ENCODE data around the gene KRT31. TPM values are rescaled to one million over a fixed set of nuclear protein-coding genes. Genes with fewer than 3 reads are reported as not detected.
"Not testable (repeated sequence)": the region's sequence is repeated elsewhere in the genome, so short reads cannot be mapped to it uniquely, and the experiment has no call there.

KRT31 gene
- total and polyA plus RNA-seq, 4 donors, result not detected

DNA sequence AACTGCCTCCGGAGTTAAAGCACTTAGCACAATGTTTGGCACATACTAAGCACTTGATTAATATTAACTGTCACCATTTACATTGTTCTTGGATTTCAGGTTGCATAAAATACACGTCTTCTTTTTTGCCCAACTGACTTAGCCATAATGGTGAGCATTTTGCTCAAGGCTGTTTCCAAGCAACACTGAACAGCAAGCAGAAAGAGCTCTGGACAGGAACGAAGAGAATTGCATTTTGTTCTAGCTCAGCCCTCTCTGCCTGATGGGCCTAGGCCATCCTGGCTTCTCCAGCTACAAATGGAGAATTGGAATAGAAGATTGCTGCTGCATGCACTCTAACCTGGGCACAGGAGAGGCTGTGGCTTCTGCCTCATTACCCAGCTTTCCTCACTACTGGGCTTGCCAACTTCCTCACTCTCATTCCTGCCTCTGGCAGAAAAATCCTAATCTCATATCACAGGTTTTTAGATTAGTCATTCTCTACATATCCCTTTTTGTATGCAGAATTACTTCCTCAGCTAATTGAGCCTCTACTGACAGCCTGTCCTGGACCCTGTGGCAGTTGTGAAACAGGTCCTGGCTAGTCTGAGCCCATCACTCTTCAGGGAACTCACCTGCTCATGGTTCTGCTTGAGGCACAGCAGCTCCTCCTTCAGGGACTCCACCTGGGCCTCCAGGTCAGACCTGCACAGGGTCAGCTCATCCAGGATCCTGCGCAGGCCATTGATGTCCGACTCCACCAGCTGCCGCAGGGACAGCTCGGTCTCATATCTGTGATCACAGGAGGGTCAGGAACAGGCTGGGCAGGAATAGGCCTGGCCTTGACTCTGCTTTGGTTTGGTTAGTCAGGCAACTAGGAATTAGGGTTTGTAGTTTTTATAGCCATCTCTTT, 49.3 kb downstream of the KRT31 start:
- intact Hi-C loops (cut with DNase I), result no loop called here
- no peak overlapping the region for H3K4me3 ChIP-seq (ENCODE audit: low read length in 2 of 2)
- H3K27me3 ChIP-seq (ENCODE audit: control insufficient read depth in 1 of 2, insufficient read depth in 2 of 2, low read length in 1 of 2), result no peaks in the 10 kb centered on the region
- no peak for DNase-seq
- H3K4me1 ChIP-seq (ENCODE audit: control insufficient read depth in 1 of 2, insufficient read depth in 2 of 2, low read length in 2 of 2), result no peaks in the 10 kb centered on the region
- 83 to 85% methylated on average over 7 of the region's 7 CpGs for WGBS, 2 donors
- no peak overlapping the region for H3K27ac ChIP-seq (ENCODE audit: low read depth in 1 of 2, low read length in 2 of 2)
- H3K9me3 ChIP-seq (ENCODE audit: control insufficient read depth, low read length), result no peaks in the 10 kb centered on the region
- H3K36me3 ChIP-seq (ENCODE audit: control insufficient read depth in 1 of 2, insufficient read depth in 2 of 2, low read length in 1 of 2), result no peaks in the 10 kb centered on the region
- no peak for ATAC-seq (ENCODE audit: low FRiP score)

DNA sequence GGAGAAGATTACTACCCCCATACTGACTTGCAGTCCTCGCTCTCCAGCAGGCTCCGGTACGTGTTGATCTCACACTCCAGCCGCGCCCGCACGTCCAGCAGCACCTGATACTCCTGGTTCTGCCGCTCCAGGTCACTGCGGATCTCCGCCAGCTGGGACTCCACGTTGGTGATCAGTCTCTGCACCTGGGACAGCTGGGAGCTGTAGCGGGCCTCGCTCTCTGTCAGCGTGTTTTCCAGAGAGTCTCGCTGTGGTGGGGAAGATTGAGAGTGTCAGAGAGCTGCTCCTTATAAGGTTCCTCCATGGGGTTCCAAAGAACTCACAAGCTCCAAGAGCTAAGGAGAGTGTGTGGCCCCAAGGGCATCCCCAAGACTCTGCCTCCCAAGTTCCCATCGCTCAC, 51.0 kb downstream of the KRT31 start:
- H3K27ac ChIP-seq (ENCODE audit: low read depth in 1 of 2, low read length in 2 of 2); H3K36me3 ChIP-seq (ENCODE audit: control insufficient read depth in 1 of 2, insufficient read depth in 2 of 2, low read length in 1 of 2); H3K4me3 ChIP-seq (ENCODE audit: low read length in 2 of 2); DNase-seq; H3K9me3 ChIP-seq (ENCODE audit: control insufficient read depth, low read length); H3K4me1 ChIP-seq (ENCODE audit: control insufficient read depth in 1 of 2, insufficient read depth in 2 of 2, low read length in 2 of 2); ATAC-seq (ENCODE audit: low FRiP score); H3K27me3 ChIP-seq (ENCODE audit: control insufficient read depth in 1 of 2, insufficient read depth in 2 of 2, low read length in 1 of 2); intact Hi-C loops (cut with DNase I): not testable (repeated sequence)
- WGBS, 2 donors, result 89 to 91% methylated on average over 16 of the region's 16 CpGs

DNA sequence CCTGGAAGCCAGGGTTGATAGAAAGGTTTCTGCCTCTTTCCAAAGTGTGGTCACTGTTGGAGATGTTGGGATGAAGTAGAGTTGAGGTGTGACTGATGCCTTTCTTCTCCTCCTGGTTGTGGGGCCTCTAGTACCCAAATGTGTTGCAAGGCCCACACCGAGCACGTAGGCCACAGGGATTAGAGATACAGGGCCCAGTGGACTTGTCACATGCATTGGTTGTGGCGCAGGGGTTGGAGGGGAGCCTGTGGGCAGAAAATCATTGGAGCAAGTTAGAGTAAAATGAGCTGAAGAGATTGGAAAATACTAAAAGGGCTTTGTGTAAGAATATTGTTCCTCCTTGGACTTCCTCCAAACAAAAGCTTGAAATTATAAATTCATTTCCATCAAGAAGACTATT, 51.4 kb downstream of the KRT31 start:
- ATAC-seq (ENCODE audit: low FRiP score) (no peak), DNase-seq (no peak)
- H3K9me3 ChIP-seq (ENCODE audit: control insufficient read depth, low read length), result no peaks in the 10 kb centered on the region
- no peaks in the 10 kb centered on the region for H3K4me1 ChIP-seq (ENCODE audit: control insufficient read depth in 1 of 2, insufficient read depth in 2 of 2, low read length in 2 of 2)
- no peak overlapping the region for H3K4me3 ChIP-seq (ENCODE audit: low read length in 2 of 2)
- no peaks in the 10 kb centered on the region for H3K36me3 ChIP-seq (ENCODE audit: control insufficient read depth in 1 of 2, insufficient read depth in 2 of 2, low read length in 1 of 2)
- WGBS, 2 donors, result 82 to 85% methylated on average over 3 of the region's 3 CpGs
- H3K27me3 ChIP-seq (ENCODE audit: control insufficient read depth in 1 of 2, insufficient read depth in 2 of 2, low read length in 1 of 2), result no peaks in the 10 kb centered on the region
- intact Hi-C loops (cut with DNase I), result no loop called here
- no peak overlapping the region for H3K27ac ChIP-seq (ENCODE audit: low read depth in 1 of 2, low read length in 2 of 2)

Other genes with a start within 250 kb of the KRT31 start
Only the 30 nearest of the 31 such genes appear.
- gene KRTAP4-4, start 236.9 kb downstream of the KRT31 start, total RNA-seq, result not detected
- gene KRTAP4-4, start 236.9 kb downstream of the KRT31 start, polyA plus RNA-seq, result not detected
- not detected for gene KRTAP4-3, start 229.4 kb downstream of the KRT31 start, total RNA-seq
- gene KRTAP4-3, start 229.4 kb downstream of the KRT31 start, polyA plus RNA-seq, result not detected
- gene KRTAP4-2, start 219.4 kb downstream of the KRT31 start, total RNA-seq, result not detected
- not detected for gene KRTAP4-2, start 219.4 kb downstream of the KRT31 start, polyA plus RNA-seq
- not detected for gene KRTAP4-1, start 212.7 kb downstream of the KRT31 start, total RNA-seq
- not detected for gene KRTAP4-1, start 212.7 kb downstream of the KRT31 start, polyA plus RNA-seq
- gene KRTAP9-1, start 207.7 kb downstream of the KRT31 start, total RNA-seq, result not detected
- not detected for gene KRTAP9-1, start 207.7 kb downstream of the KRT31 start, polyA plus RNA-seq
- gene KRTAP9-2, start 171.0 kb downstream of the KRT31 start, total RNA-seq, result not detected
- not detected for gene KRTAP9-2, start 171.0 kb downstream of the KRT31 start, polyA plus RNA-seq
- gene KRTAP9-3, start 165.2 kb downstream of the KRT31 start, total RNA-seq, result not detected
- not detected for gene KRTAP9-3, start 165.2 kb downstream of the KRT31 start, polyA plus RNA-seq
- gene KRTAP9-8, start 159.6 kb downstream of the KRT31 start, total RNA-seq, result not detected
- not detected for gene KRTAP9-8, start 159.6 kb downstream of the KRT31 start, polyA plus RNA-seq
- gene KRTAP9-4, start 147.9 kb downstream of the KRT31 start, total RNA-seq, result not detected
- gene KRTAP9-4, start 147.9 kb downstream of the KRT31 start, polyA plus RNA-seq, result under 1 TPM in 1 of 2 donors, not detected in 1; 0.75 TPM
- not detected for gene KRTAP9-9, start 142.2 kb downstream of the KRT31 start, total RNA-seq
- not detected for gene KRTAP9-9, start 142.2 kb downstream of the KRT31 start, polyA plus RNA-seq
- gene KRTAP9-6, start 132.2 kb downstream of the KRT31 start, total RNA-seq, result not detected
- gene KRTAP9-6, start 132.2 kb downstream of the KRT31 start, polyA plus RNA-seq, result not detected
- not detected for gene KRTAP9-7, start 121.9 kb downstream of the KRT31 start, total RNA-seq
- gene KRTAP9-7, start 121.9 kb downstream of the KRT31 start, polyA plus RNA-seq, result not detected
- gene KRTAP29-1, start 94.8 kb downstream of the KRT31 start, total RNA-seq, result not detected
- not detected for gene KRTAP29-1, start 94.8 kb downstream of the KRT31 start, polyA plus RNA-seq
- gene KRTAP16-1, start 88.3 kb downstream of the KRT31 start, total RNA-seq, result not detected
- gene KRTAP16-1, start 88.3 kb downstream of the KRT31 start, polyA plus RNA-seq, result not detected
- not detected for gene KRTAP17-1, start 81.9 kb downstream of the KRT31 start, total RNA-seq
- gene KRTAP17-1, start 81.9 kb downstream of the KRT31 start, polyA plus RNA-seq, result not detected
- not detected for gene KRT33A, start 46.8 kb downstream of the KRT31 start, total RNA-seq
- not detected for gene KRT33A, start 46.8 kb downstream of the KRT31 start, polyA plus RNA-seq
- not detected for gene KRT33B, start 27.8 kb downstream of the KRT31 start, total RNA-seq
- not detected for gene KRT33B, start 27.8 kb downstream of the KRT31 start, polyA plus RNA-seq
- not detected for gene KRT34, start 15.3 kb downstream of the KRT31 start, total RNA-seq
- gene KRT34, start 15.3 kb downstream of the KRT31 start, polyA plus RNA-seq, result not detected
- not detected for gene KRT37, start 27.0 kb upstream of the KRT31 start, total RNA-seq
- gene KRT37, start 27.0 kb upstream of the KRT31 start, polyA plus RNA-seq, result not detected
- gene KRT38, start 43.4 kb upstream of the KRT31 start, total RNA-seq, result not detected
- not detected for gene KRT38, start 43.4 kb upstream of the KRT31 start, polyA plus RNA-seq
- gene KRT32, start 69.8 kb upstream of the KRT31 start, total RNA-seq, result not detected
- gene KRT32, start 69.8 kb upstream of the KRT31 start, polyA plus RNA-seq, result not detected
- gene KRT35, start 83.5 kb upstream of the KRT31 start, total RNA-seq, result not detected
- gene KRT35, start 83.5 kb upstream of the KRT31 start, polyA plus RNA-seq, result not detected
- not detected for gene KRT36, start 92.3 kb upstream of the KRT31 start, total RNA-seq
- gene KRT36, start 92.3 kb upstream of the KRT31 start, polyA plus RNA-seq, result under 1 TPM in 1 of 2 donors, not detected in 1; 0.50 TPM
- gene KRT13, start 108.0 kb upstream of the KRT31 start, total RNA-seq, result not detected
- 10 to 100 TPM; 11.4 to 38.3 TPM for gene KRT13, start 108.0 kb upstream of the KRT31 start, polyA plus RNA-seq
- gene KRT15, start 121.3 kb upstream of the KRT31 start, total RNA-seq, result not detected
- 1 to 10 TPM in 1 of 2 donors, under 1 TPM in 1; 0.56 to 1.9 TPM for gene KRT15, start 121.3 kb upstream of the KRT31 start, polyA plus RNA-seq
- 1 to 10 TPM; 1.3 to 5.7 TPM for gene KRT19, start 130.7 kb upstream of the KRT31 start, total RNA-seq
- gene KRT19, start 130.7 kb upstream of the KRT31 start, polyA plus RNA-seq, result 100 to 1,000 TPM in 1 of 2 donors, 1 to 10 TPM in 1; 3.1 to 135 TPM
- gene KRT9, start 174.5 kb upstream of the KRT31 start, total RNA-seq, result not detected
- under 1 TPM in 1 of 2 donors, not detected in 1; 0.18 TPM for gene KRT9, start 174.5 kb upstream of the KRT31 start, polyA plus RNA-seq
- gene KRT14, start 189.3 kb upstream of the KRT31 start, total RNA-seq, result 1 to 10 TPM in 1 of 2 donors, under 1 TPM in 1; 0.30 to 1.2 TPM
- gene KRT14, start 189.3 kb upstream of the KRT31 start, polyA plus RNA-seq, result 10 to 100 TPM in 1 of 2 donors, 1 to 10 TPM in 1; 4.4 to 46.7 TPM
- under 1 TPM; 0.30 to 0.65 TPM for gene KRT16, start 215.2 kb upstream of the KRT31 start, total RNA-seq
- 10 to 100 TPM in 1 of 2 donors, 1 to 10 TPM in 1; 6.9 to 15.7 TPM for gene KRT16, start 215.2 kb upstream of the KRT31 start, polyA plus RNA-seq
- gene KRT17, start 227.0 kb upstream of the KRT31 start, total RNA-seq, result 1 to 10 TPM; 3.8 to 5.5 TPM
- 100 to 1,000 TPM in 1 of 2 donors, 10 to 100 TPM in 1; 33.2 to 126 TPM for gene KRT17, start 227.0 kb upstream of the KRT31 start, polyA plus RNA-seq